Bronchial epithelial cell (primary cell): ENCODE results near the gene SYNGR3. TPM values are rescaled to one million over a fixed set of nuclear protein-coding genes. Genes with fewer than 3 reads are reported as not detected.

Experiments
- DNase-seq: peaks from one replicate; pipeline ENCODE4 v3.0.0-alpha.2; 2010; ENCODE audit warnings: low read depth
- FAIRE-seq: peaks from 2 replicates; lab custom pipeline; 2011; peaks lifted over from hg19 to GRCh38; lab: Jason Lieb, UNC
- H3K27me3 ChIP-seq: 2 replicates; pipeline ENCODE4 v1.5.1; 2011; ENCODE audit warnings: low read length; ENCODE audit not compliant: control insufficient read depth, insufficient read depth
- H3K36me3 ChIP-seq: 2 replicates; pipeline ENCODE4 v1.5.1; 2011; ENCODE audit warnings: low read length; ENCODE audit not compliant: control insufficient read depth, insufficient read depth
- H3K4me3 ChIP-seq: 2 replicates; pipeline ENCODE4 v1.5.1; 2011; ENCODE audit warnings: mild to moderate bottlenecking, low read depth, low read length, control low read depth
- CTCF ChIP-seq: IDR thresholded peaks from 2 replicates; pipeline ENCODE4 v1.5.1; 2011; ENCODE audit warnings: mild to moderate bottlenecking, moderate library complexity, low read length, control low read depth, inconsistent platforms; ENCODE audit not compliant: insufficient read depth, severe bottlenecking
- total RNA-seq: library from RNA; depleted of rRNA; stranded (reverse); fragments of >200 nt; gene quantifications from 2 replicates; pipeline ENCODE4 v1.2.1, GENCODE V29; 2014

The SYNGR3 gene
- total RNA-seq, 1 donor from 2014 or later: 2.9 TPM

GRCh38 chr16:2037115-2037514 lies 47.3 kb downstream of the SYNGR3 start:
- no peak for TF ChIP-seq CTCF
- Histone ChIP-seq H3K27me3 (no peaks in the 10 kb centered on the region), H3K36me3 (peaks cover 2% of the 10 kb centered on the region), H3K4me3 (no peak overlapping the region)
- DNase-seq: no peak
- FAIRE-seq: no peak

GRCh38 chr16:2037647-2038381 lies 48.0 kb downstream of the SYNGR3 start:
- FAIRE-seq: peak; percentile 97
- H3K4me3 ChIP-seq: no peak overlapping the region

GRCh38 chr16:2038382-2039231 lies 48.8 kb downstream of the SYNGR3 start:
- Histone ChIP-seq H3K27me3 (no peaks in the 10 kb centered on the region), H3K36me3 (peaks cover 2% of the 10 kb centered on the region), H3K4me3 (no peak overlapping the region)
- no peak for TF ChIP-seq CTCF
- FAIRE-seq: no peak
- no peak for DNase-seq

More at GRCh38 chr16:2037647-2038381, 48.0 kb downstream of the SYNGR3 start:
- Histone ChIP-seq H3K36me3 (peaks cover 2% of the 10 kb centered on the region), H3K27me3 (no peaks in the 10 kb centered on the region)
- DNase-seq: no peak
- no peak for TF ChIP-seq CTCF

GRCh38 chr16:2039274-2040031 lies 49.7 kb downstream of the SYNGR3 start:
- no peak for TF ChIP-seq CTCF
- no peaks in the 10 kb centered on the region for H3K27me3 ChIP-seq
- DNase-seq: peak; percentile 35
- no peak overlapping the region for H3K4me3 ChIP-seq
- no peak for FAIRE-seq
- H3K36me3 ChIP-seq: peaks cover 2% of the 10 kb centered on the region

- no peaks in the 10 kb centered on the region for H3K27me3 ChIP-seq
- H3K36me3 ChIP-seq: peaks cover 2% of the 10 kb centered on the region
- TF ChIP-seq CTCF: no peak
- DNase-seq (no peak), FAIRE-seq (no peak)
- H3K4me3 ChIP-seq: no peak overlapping the region
Observed at GRCh38 chr16:2040041-2040786, 50.4 kb downstream of the SYNGR3 start.
